ENCODE data around the gene TSC2. TPM values are rescaled to one million over a fixed set of nuclear protein-coding genes. Genes with fewer than 3 reads are reported as not detected.

Gene TSC2
- total and polyA plus RNA-seq, 2 of the 13 experiments (the other 11 are each of a cell fraction or from before 2014, with no cell fraction given) = 19.6 to 40.4 TPM

DNA sequence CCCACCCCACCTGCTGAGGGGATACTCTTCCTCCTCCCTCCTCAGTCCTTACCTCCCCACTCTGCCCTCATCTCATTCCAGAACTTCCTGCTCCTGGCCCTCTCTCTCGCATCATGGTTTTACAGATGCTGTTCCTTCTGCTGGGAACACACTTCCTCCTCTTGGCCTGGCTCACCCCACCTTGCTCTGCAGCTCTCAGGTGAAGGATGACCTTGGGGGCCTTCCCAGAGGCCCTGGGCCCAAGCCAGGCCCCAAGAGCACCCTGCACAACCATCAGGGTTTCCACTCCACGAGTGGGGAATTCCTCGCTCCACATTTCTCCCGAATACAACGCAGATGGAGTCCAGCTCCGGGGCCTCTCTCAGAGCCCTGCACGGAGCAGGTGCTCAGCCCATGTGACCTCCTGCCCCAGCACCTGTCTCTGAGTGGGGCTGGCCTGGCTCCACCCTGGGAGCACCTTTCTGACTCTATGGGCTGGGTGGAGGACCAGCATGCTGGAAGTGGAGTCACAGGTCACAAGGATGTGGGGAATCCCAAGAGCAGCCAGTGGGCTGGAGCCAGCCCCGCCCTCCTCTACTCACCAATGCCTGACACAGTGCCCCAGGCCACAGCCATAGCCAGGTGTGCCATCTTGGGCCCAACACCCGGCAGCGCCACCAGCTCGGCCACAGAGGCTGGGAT, 4.7 kb upstream of the TSC2 start:
- no peak overlapping the region for H3K27ac ChIP-seq (ENCODE audit: extremely low read length, insufficient read depth, low read length)
- POLR2A ChIA-PET = interaction anchor here (1.4 kb wide), 1 partner anchor 8 kb away, joined by 4 read pairs; no protein-coding TSS in a partner anchor

More for the DNA sequence above, 4.7 kb upstream of the TSC2 start:
- in situ Hi-C loops (cut with HindIII; ENCODE audit: extremely low pct_ligation_motif_present, low pct_unique_long_range_greater_than_20kb) = no loop called here
- H3K9me3 ChIP-seq (ENCODE audit: low read length) = no peaks in the 10 kb centered on the region
- no peak overlapping the region for H3K4me3 ChIP-seq (replicated peaks in 1 of 3; ENCODE audit: insufficient read depth in 1 of 3, low read depth in 2 of 3, low read length in 3 of 3)
- 96% methylated on average over 7 of the region's 11 CpGs for WGBS (ENCODE audit: low lambda C conversion rate)
- BruUV-seq (replicated peaks) = no TSS peak
- H3K9ac ChIP-seq (ENCODE audit: insufficient read depth, low read depth, low read length) = no peak overlapping the region
- intact Hi-C loops (cut with micrococcal nuclease; ENCODE audit: unreplicated experiment) = no loop called here
- ATAC-seq (no peak), DNase-seq (ENCODE audit: low spot score) (no peak), FAIRE-seq (no peak)
- H4K20me1 ChIP-seq (ENCODE audit: insufficient read depth, low read length) = no peaks in the 10 kb centered on the region
- peaks cover 11% of the 10 kb centered on the region for H3K79me2 ChIP-seq (ENCODE audit: insufficient read depth, low read length)
- H3K36me3 ChIP-seq (replicated peaks in 1 of 2; ENCODE audit: control insufficient read depth in 1 of 2, insufficient read depth in 2 of 2, low read length in 2 of 2) = peaks cover 0 to 1% of the 10 kb centered on the region in 2 experiments; a peak in 3 of 5 replicates
- peaks cover 55% of the 10 kb centered on the region for H3K4me1 ChIP-seq (ENCODE audit: insufficient read depth, low read length)
- CTCF ChIA-PET (ENCODE audit: low intra/inter-chr PET ratio, low total read pairs) = no interaction called here
- H3K4me2 ChIP-seq (ENCODE audit: low read depth, low read length) = no peak overlapping the region
- TF ChIP-seq ZNF260 (CRISPR knock-in tag; IDR thresholded peaks at IDR 0.05; ENCODE audit: borderline replicate concordance, low read depth) (no peak), TCF7 (IDR thresholded peaks at IDR 0.05; ENCODE audit: low read depth) (no peak), ZNF562 (CRISPR knock-in tag; IDR thresholded peaks at IDR 0.05; ENCODE audit: borderline replicate concordance) (no peak), HNRNPL (IDR thresholded peaks at IDR 0.05; ENCODE audit: low read depth, low read length) (no peak), KDM6A (CRISPR knock-in tag; IDR thresholded peaks at IDR 0.05; ENCODE audit: low read depth) (no peak), SAP130 (CRISPR knock-in tag; IDR thresholded peaks at IDR 0.05; ENCODE audit: low read depth) (no peak), ATRX (CRISPR knock-in tag; IDR thresholded peaks at IDR 0.05; ENCODE audit: borderline replicate concordance) (no peak), KLF15 (CRISPR knock-in tag; IDR thresholded peaks at IDR 0.05; ENCODE audit: borderline replicate concordance) (no peak), FOXK2 (IDR thresholded peaks at IDR 0.05) (no peak), TEAD3 (CRISPR knock-in tag; optimal IDR thresholded peaks at IDR 0.05; ENCODE audit: borderline replicate concordance) (no peak), ZNF34 (CRISPR knock-in tag; IDR thresholded peaks at IDR 0.05; ENCODE audit: borderline replicate concordance) (no peak), ZNF75D (CRISPR knock-in tag; IDR thresholded peaks at IDR 0.05; ENCODE audit: borderline replicate concordance) (no peak), ZNF382 (CRISPR knock-in tag; IDR thresholded peaks at IDR 0.05; ENCODE audit: borderline replicate concordance) (no peak), ZNF329 (CRISPR knock-in tag; IDR thresholded peaks at IDR 0.05; ENCODE audit: low read depth) (no peak), ZSCAN31 (CRISPR knock-in tag; IDR thresholded peaks at IDR 0.05; ENCODE audit: low read depth) (no peak)
- TF ChIP-seq, protein P1, sequence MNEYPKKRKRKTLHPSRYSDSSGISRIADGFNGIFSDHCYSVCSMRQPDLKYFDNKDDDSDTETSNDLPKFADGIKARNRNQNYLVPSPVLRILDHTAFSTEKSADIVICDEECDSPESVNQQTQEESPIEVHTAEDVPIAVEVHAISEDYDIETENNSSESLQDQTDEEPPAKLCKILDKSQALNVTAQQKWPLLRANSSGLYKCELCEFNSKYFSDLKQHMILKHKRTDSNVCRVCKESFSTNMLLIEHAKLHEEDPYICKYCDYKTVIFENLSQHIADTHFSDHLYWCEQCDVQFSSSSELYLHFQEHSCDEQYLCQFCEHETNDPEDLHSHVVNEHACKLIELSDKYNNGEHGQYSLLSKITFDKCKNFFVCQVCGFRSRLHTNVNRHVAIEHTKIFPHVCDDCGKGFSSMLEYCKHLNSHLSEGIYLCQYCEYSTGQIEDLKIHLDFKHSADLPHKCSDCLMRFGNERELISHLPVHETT (CRISPR knock-in tag; conservative IDR thresholded peaks at IDR 0.05) = no peak
- TF ChIP-seq, protein P2, sequence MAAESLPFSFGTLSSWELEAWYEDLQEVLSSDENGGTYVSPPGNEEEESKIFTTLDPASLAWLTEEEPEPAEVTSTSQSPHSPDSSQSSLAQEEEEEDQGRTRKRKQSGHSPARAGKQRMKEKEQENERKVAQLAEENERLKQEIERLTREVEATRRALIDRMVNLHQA (CRISPR knock-in tag; IDR thresholded peaks at IDR 0.05) = no peak
- TF ChIP-seq, protein P3, sequence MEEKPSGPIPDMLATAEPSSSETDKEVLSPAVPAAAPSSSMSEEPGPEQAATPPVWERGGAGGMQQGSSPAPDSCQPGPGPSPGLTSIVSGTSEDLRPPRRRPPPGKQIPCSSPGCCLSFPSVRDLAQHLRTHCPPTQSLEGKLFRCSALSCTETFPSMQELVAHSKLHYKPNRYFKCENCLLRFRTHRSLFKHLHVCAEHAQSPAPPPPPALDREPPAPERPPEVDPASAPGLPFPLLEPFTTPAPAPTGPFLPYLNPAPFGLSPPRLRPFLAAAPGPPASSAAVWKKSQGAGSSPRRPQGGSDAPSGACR (CRISPR knock-in tag; IDR thresholded peaks at IDR 0.05) = no peak
- H3K27me3 ChIP-seq (ENCODE audit: control insufficient read depth in 1 of 2, insufficient read depth in 2 of 2, low read length in 2 of 2) = no peaks in the 10 kb centered on the region; a peak in 1 of 5 replicates
- no peak overlapping the region for H2AFZ ChIP-seq (ENCODE audit: low read length)
